Left renal cortex interstitium (tissue), 4 donors: ENCODE measurements around the gene TPST2. TPM values are rescaled to one million over a fixed set of nuclear protein-coding genes. Genes with fewer than 3 reads are reported as not detected.
"Not testable (repeated sequence)": the region's sequence is repeated elsewhere in the genome, so short reads cannot be mapped to it uniquely, and the experiment has no call there.

Experiments
- DNase-seq, 4 donors: peaks; one replicate each; pipeline ENCODE4 v3.0.0-alpha.2; 2013; ENCODE audit warnings: low read depth in 4 of 4, low spot score in 2 of 4, missing footprints in 1 of 4
- polyA plus RNA-seq, 4 donors: library from polyadenylated mRNA; unstranded; fragments of 120-200 nt; gene quantifications; one replicate each; pipeline ENCODE4 v1.2.1, GENCODE V29; 2013; ENCODE audit not compliant: insufficient read length in 4 of 4

Gene TPST2
- polyA plus RNA-seq, 4 donors = 26.7 to 32.6 (median 29.1) TPM

DNA sequence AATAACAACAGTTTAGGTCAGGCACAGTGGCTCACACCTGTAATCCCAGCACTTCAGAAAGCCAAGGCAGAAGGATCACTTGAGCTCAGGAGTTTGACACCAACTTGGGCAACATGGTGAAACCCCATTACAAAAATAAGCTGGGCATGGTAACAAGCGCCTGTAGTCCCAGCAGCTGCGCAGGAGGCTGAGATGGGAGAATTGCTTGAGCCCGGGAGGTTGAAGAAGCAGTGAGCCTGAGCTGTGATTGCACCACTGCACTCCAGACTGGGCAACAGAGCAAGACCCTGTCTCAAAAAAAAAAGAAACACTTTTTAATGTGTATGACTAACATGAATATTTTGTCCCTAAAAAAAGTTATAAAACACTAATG is 53.2 kb downstream of the TPST2 start:
- DNase-seq = no peak

- DNase-seq = no peak
Measured at GRCh38 chr22:26536056-26536761, 53.7 kb downstream of the TPST2 start.

DNA sequence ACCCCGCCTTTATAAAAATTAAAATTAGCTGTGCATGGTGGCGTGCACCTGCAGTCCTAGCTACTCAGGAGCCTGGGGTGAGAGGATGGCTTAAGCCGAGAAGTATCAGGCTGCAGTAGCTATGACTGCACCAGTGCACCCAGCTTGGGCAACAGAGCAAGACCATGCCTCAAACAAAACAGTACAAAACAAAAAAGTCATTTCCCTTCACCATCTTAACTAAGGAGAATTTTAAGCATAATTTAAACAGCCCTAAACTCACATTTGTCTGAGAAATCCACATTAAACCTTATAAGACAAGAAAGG is 54.4 kb downstream of the TPST2 start:
- DNase-seq = no peak

DNA sequence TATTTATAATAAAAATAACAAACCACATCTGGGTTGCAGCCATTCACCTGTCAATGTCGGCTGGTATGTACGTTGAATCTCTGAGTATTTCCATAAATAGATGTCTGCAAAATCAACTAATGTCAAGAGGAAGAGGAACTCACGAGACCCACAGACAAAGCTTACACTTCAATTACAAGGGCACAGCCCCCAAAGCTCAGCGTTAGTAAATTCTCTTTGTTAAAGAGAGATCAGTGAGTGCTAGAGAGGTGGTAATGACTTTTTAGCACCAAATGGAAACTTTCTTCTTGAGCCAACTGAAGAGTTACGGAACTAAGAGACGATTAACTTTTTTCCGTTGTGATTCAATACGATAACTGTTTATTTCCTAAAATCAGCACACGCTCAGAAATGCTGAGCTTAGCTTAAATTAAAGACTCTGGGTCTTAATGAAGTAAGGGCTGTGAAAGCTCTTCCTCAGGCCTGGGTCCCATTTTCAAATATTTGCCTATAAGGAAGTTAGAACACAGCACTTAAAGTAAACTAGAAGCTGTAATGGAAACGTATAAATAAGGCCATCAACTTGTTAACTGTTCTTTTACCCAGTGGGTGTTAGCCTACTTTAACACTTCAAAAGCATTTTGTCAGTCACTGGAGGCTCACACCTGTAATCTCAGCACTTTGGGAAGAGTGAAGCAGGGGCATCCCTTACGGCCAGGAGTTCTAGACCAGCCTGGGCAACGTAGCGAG is 54.9 kb downstream of the TPST2 start:
- DNase-seq = no peak

GRCh38 chr22:26534171-26534855 is 55.6 kb downstream of the TPST2 start:
- DNase-seq = no peak

DNA sequence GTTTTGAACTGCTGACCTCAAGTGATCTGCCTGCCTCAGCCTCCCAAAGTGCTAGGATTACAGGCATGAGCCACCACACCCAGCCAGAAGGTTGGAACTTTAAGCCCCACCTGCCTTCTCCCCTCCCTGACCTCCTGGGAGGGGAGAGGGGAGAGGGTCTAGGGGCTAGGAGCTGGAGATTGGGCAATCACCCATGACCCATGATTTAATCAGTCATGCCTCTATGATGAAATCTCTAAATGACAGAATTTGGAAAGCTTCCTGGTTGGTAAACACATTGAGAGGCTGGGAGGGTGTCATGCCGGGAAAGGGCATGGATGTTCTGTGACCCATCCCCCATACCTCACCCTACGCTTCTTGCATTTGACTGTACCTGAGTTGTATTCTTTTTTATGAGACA is 60.6 kb downstream of the TPST2 start:
- DNase-seq = no peak

GRCh38 chr22:26528518-26528917 is 61.4 kb downstream of the TPST2 start:
- DNase-seq = not testable (repeated sequence)

DNA sequence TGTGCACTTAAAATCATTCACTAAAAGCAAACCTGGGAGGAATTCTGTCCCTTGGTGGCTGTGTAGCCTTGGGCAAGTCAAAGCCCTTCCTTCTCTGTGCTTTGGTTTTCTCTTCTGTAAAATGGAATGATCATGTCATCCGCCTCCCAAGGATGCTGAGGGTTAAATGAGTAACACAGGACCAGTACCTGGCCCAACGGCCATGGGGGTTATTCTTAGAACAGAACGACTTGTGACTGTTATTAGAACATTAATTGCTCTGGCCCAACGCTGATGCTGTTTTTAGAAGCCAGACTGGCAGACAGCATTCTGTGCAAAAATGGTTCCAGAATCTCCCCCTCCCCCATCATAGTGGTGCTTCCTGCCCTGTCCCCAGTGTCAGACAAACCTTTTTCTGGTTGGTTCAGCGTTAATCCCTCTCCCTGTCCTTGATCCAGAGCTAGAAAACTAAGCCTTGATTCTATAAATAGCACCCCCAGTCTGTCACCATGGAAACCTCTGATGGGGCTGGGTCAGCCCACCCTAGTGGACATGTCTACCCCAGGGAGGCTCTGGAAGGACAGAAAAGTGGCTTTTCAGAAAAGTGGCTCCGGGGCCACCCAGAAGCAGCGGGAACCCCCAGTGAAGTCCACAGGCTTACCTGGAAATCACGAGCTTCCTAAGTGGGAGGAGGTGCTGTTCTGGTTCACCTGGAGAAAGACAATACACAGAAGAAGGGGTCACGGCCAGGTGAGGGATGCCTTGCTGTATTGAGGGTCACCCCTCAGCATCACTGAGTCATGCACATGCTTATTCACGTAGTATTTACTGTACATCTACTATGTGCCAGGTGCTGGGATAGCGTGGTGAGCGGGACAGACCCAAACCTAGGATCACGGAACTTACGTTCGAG is 62.1 kb downstream of the TPST2 start:
- DNase-seq = no peak

- no peak for DNase-seq
Measured at GRCh38 chr22:26527167-26527566, 62.8 kb downstream of the TPST2 start.

DNA sequence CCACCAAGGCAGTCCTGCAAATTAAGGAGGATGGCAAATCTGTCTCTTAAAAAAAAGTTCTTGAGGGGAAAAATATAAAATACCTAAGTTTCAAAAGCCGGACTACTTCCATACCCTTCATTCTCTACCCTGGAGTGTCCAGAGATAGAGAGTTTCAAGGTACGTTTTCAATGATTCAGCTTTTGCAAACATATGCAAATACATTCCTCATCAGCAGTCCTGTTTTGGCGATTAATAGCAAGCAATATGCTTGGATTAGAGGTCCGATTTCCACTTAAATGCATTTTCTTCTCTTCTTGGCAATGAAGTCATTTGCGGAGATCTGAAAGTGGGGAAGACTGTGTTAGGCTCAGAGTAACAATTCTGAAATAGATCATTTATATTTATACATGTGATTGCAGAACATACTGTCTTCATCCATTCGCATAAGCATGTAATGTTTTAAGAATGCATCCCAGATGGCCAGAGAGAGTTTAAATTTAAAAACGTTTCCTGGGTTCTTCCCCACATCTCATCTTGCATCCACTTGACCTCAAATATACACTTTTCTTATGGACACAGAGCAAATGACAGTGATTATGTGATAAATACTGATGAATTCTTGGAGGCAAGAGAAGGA is 63.9 kb downstream of the TPST2 start:
- no peak for DNase-seq

DNA sequence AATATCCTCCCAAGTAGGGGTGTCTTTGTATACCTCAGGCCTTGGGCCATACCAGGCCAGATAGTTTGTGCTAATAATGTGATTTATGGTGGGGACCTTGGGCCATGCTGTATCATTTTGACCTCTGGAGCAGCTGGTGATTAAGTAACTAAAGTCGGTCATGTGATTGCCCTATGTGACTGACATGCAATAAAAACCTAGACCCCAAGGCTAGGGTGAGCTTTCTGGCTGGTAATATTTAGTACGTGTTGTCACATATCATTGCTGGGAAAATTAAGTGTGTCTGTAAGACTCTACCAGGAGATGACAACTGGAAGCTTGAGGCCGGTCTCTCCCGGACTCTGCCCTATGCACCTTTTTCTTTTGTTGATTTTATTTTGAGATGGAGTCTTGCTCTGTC is 65.1 kb downstream of the TPST2 start:
- DNase-seq = no peak

DNA sequence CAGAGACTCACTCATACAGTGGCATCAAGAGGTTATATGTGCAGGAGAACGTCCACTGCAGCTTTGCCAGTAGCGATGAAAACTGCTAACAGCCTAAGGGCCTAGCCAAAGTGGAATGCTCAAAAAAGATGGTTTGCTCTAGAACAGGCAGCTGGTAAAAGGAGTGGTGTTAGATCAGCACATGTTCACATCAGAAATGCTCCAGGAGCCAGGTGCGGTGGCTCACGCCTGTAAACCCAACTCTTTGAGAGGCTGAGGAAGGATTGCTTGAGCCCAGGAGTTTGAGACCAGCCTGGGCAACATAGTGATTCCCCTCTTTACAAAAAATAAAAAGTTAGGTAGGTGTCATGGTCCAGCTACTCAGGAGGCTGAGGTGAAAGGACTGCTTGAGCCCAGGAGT is 67.3 kb downstream of the TPST2 start:
- no peak for DNase-seq

- DNase-seq = no peak
Measured at GRCh38 chr22:26522012-26522411, 67.9 kb downstream of the TPST2 start.

- DNase-seq = no peak
Measured at GRCh38 chr22:26517429-26517828, 72.5 kb downstream of the TPST2 start.

- no peak for DNase-seq
Measured at GRCh38 chr22:26516503-26516902, 73.4 kb downstream of the TPST2 start.

GRCh38 chr22:26515931-26516330 is 74.0 kb downstream of the TPST2 start:
- no peak for DNase-seq

DNA sequence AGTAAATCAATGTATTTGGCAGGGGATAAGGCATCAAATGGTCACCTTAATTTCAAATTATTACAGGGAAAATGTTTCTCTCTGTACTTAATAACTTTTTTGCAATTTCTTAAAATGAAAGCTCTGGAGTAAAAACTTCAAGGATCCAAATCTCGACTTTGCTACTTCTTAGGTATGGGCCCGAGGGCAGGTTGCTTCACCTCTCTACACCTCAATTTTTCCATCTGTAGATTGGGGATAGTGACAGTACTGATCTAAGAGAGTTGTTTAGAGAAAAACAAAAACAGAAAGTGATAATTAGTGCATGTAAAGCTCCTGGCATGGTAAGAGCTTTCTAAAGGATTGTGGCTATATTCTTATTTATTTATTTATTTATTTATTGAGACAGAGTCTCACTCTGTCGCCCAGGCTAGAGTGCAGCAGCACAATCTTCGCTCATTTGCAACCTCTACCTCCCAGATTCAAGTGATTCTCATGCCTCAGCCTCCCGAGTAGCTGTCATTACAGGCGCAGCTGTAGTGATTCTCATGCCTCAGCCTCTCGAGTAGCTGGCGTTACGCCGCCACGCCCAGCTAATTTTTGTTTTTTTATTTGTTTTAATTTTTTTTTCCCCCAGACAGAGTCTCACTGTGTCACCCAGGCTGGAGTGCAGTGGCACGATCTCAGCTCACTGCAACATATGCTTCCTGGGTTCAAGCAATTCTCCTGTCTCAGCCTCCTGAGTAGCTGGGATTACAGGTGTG is 75.3 kb downstream of the TPST2 start:
- DNase-seq = no peak

- no peak for DNase-seq
Measured at GRCh38 chr22:26513838-26514237, 76.1 kb downstream of the TPST2 start.

DNA sequence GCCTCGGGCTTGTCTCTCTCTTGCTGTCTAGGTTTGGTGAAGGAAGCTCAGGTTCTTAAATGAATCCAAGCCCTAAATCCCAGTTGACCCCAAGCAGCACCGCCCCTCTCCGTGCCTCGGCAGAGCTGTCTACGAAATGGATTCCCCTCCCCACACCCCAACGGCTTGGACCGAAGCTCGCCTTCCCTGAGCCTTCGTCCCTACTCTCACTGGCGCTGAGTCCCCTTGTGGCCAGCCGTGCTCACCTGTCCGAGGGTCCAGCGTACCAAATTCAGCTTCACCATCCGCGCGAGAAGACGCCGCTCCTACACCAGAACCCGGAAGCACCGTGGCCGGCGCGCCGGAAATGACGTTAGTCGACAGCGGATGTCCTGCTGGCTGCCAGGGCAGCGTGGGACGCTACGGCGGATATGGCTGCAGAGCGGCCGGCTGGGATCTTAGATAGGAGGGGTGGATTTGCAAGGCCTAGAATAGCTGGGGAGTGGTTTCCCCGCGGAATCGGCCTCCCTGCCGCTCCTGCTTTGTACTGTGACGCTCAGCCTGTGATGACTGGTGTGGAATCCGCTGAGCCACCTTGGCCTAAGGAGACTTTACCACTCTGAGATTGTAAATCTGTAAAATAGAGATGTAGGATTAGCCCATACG is 77.7 kb downstream of the TPST2 start, which contains the start of gene TFIP11:
TSS of gene TFIP11 (minus strand) at position 325 of the 645 bp plus-strand sequence. CDS start 2,201 bp downstream, outside the sequence.
- peak; percentile 66 to 90 (median 80) for DNase-seq
